DND-41 (cell line): ENCODE data around the gene FAM114A1.

Experiments used
- ATAC-seq: fragments of 200-7000 bp; cut with Tn5 transposase; 3 replicates; pipeline ENCODE4 v1.9.1; 2021; ENCODE audit warnings: low read depth; ENCODE audit not compliant: insufficient read depth
- DNase-seq: peaks from one replicate; pipeline ENCODE4 v3.0.0-alpha.2; 2020
- H2AFZ ChIP-seq: 2 replicates; pipeline ENCODE4 v1.6.0; 2012; ENCODE audit warnings: low read depth, low read length
- H3K27ac ChIP-seq: 2 replicates; pipeline ENCODE4 v1.5.1; 2012; ENCODE audit warnings: low read length, inconsistent platforms
- H3K27me3 ChIP-seq: fragments of 200-600 bp; sonication (generic); 2 replicates; pipeline ENCODE4 v1.6.0; 2012; ENCODE audit warnings: low read length, mild to moderate bottlenecking, inconsistent platforms; ENCODE audit not compliant: insufficient read depth, poor library complexity
- H3K36me3 ChIP-seq: 2 replicates; pipeline ENCODE4 v1.5.1; 2012; ENCODE audit warnings: low read length, inconsistent platforms; ENCODE audit not compliant: insufficient read depth
- H3K4me1 ChIP-seq: 2 replicates; pipeline ENCODE4 v1.5.1; 2012; ENCODE audit warnings: mild to moderate bottlenecking, low read length; ENCODE audit not compliant: insufficient read depth
- H3K4me2 ChIP-seq: 2 replicates; pipeline ENCODE4 v1.6.0; 2012; ENCODE audit warnings: mild to moderate bottlenecking, moderate library complexity, low read length, inconsistent platforms; ENCODE audit not compliant: insufficient read depth
- H3K4me3 ChIP-seq, 2 experiments: fragments of 200-600 bp in 1 of 2; shearing (Covaris generic) in 1 of 2; 2 replicates each; pipeline ENCODE4 v1.5.1; 2012 to 2016; ENCODE audit warnings: inconsistent platforms in 2 of 2, low read length in 2 of 2, mild to moderate bottlenecking in 2 of 2, low read depth in 1 of 2, moderate library complexity in 1 of 2
- H3K79me2 ChIP-seq: 2 replicates; pipeline ENCODE4 v1.6.0; 2012; ENCODE audit warnings: low read length, inconsistent platforms; ENCODE audit not compliant: insufficient read depth
- H3K9ac ChIP-seq: 2 replicates; pipeline ENCODE4 v1.6.0; 2012; ENCODE audit warnings: low read depth, mild to moderate bottlenecking, inconsistent platforms, low read length, moderate library complexity
- H3K9me3 ChIP-seq: 2 replicates; pipeline ENCODE4 v1.5.1; 2012; ENCODE audit warnings: low read length, moderate library complexity, mild to moderate bottlenecking, inconsistent platforms; ENCODE audit not compliant: insufficient read depth, severe bottlenecking
- H4K20me1 ChIP-seq: 2 replicates; pipeline ENCODE4 v1.6.0; 2012; ENCODE audit warnings: low read length; ENCODE audit not compliant: insufficient read depth
- EZH2 ChIP-seq: IDR thresholded peaks from 3 replicates; pipeline ENCODE4 v1.6.1; 2012; ENCODE audit warnings: borderline replicate concordance, low read depth, mild to moderate bottlenecking, moderate library complexity, low read length, inconsistent platforms; ENCODE audit not compliant: severe bottlenecking
- TF ChIP-seq, protein P1 (sequence below): IDR thresholded peaks from 2 replicates; pipeline ENCODE4 v1.5.1; 2012; ENCODE audit warnings: borderline replicate concordance, low read length, moderate library complexity, mild to moderate bottlenecking; ENCODE audit not compliant: poor library complexity, severe bottlenecking; ENCODE audit errors: extremely low read depth

Gene FAM114A1

DNA sequence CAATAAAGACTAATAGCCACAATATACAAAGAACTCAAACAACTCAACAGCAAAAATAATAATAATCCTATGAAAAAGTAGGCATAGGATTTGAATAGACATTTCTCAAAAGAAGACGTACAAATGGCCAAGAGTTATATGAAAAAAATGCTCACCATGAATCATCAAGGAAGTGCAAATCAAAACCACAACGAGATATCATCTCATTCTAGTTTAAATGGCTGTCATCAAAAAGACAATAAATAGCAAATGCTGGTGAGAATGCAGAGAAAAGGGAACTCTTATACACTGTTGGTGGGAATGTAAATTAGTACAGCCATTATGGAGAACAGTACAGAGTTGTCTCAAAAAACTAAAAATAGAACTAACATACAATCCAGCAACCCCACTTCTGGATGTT, 29.8 kb upstream of the FAM114A1 start:
- no peaks in the 10 kb centered on the region for H3K4me1 ChIP-seq
- H4K20me1 ChIP-seq: no peaks in the 10 kb centered on the region
- DNase-seq: no peak
- no peak for TF ChIP-seq EZH2
- TF ChIP-seq, protein P1, sequence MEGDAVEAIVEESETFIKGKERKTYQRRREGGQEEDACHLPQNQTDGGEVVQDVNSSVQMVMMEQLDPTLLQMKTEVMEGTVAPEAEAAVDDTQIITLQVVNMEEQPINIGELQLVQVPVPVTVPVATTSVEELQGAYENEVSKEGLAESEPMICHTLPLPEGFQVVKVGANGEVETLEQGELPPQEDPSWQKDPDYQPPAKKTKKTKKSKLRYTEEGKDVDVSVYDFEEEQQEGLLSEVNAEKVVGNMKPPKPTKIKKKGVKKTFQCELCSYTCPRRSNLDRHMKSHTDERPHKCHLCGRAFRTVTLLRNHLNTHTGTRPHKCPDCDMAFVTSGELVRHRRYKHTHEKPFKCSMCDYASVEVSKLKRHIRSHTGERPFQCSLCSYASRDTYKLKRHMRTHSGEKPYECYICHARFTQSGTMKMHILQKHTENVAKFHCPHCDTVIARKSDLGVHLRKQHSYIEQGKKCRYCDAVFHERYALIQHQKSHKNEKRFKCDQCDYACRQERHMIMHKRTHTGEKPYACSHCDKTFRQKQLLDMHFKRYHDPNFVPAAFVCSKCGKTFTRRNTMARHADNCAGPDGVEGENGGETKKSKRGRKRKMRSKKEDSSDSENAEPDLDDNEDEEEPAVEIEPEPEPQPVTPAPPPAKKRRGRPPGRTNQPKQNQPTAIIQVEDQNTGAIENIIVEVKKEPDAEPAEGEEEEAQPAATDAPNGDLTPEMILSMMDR: no peak
- H3K9ac ChIP-seq: no peak overlapping the region
- H3K4me2 ChIP-seq: no peak overlapping the region
- no peak overlapping the region for H3K27ac ChIP-seq
- no peaks in the 10 kb centered on the region for H3K27me3 ChIP-seq
- no peak overlapping the region for H2AFZ ChIP-seq
- no peaks in the 10 kb centered on the region for H3K9me3 ChIP-seq
- H3K4me3 ChIP-seq: no peak overlapping the region
- no peaks in the 10 kb centered on the region for H3K36me3 ChIP-seq
- no peak for ATAC-seq
- no peaks in the 10 kb centered on the region for H3K79me2 ChIP-seq

DNA sequence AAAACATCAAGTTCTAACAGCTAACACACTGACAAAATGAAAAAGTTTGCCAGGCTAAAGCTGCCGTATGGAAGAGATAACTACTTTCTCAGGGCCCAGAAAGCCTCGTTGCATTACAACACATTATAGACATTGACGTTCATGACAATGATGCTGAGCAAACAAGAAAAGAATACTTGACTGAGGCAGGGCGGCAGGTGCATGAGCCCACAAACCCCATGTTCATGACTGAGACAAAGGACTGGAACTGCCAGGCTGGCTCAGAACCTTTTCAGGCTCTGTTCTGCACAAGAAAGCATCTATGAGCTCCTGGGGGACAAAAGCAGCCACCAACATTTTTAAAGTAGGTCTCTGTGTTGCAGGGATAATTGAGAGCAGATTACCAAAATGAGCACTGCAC, 24.6 kb upstream of the FAM114A1 start:
- TF ChIP-seq EZH2: no peak
- TF ChIP-seq, protein P1: no peak
- no peak overlapping the region for H3K27ac ChIP-seq
- H2AFZ ChIP-seq: no peak overlapping the region
- ATAC-seq: no peak
- H3K36me3 ChIP-seq: no peaks in the 10 kb centered on the region
- H3K4me1 ChIP-seq: no peaks in the 10 kb centered on the region
- DNase-seq: no peak
- no peaks in the 10 kb centered on the region for H3K9me3 ChIP-seq
- no peak overlapping the region for H3K4me2 ChIP-seq
- H3K4me3 ChIP-seq: no peak overlapping the region
- no peaks in the 10 kb centered on the region for H4K20me1 ChIP-seq
- H3K27me3 ChIP-seq: no peaks in the 10 kb centered on the region
- H3K9ac ChIP-seq: no peak overlapping the region
- no peaks in the 10 kb centered on the region for H3K79me2 ChIP-seq

DNA sequence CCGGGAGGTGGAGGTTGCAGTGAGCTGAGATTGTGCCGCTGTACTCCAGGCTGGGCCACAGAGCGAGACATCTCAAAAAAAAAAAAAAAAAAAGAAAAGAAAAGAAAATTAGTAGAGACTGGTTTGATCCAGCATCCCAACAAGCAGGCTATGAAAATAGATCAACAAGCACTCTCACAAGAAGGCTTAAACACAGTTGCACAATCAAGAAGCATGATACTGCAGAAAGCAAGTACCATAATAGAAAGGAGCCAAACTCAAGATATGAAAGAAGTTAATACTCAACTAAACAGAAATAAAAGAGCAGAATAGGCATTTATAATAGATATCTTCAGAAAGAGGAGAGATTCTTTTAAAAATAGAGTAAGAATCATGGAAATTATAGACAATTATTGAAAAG, 21.6 kb upstream of the FAM114A1 start:
- TF ChIP-seq, protein P1: no peak
- TF ChIP-seq EZH2: no peak
- Histone ChIP-seq H3K36me3 (no peaks in the 10 kb centered on the region), H3K9ac (no peak overlapping the region), H3K4me3 (no peak overlapping the region), H3K4me1 (no peaks in the 10 kb centered on the region), H3K4me2 (no peak overlapping the region), H3K79me2 (no peaks in the 10 kb centered on the region), H3K27me3 (no peaks in the 10 kb centered on the region), H2AFZ (no peak overlapping the region), H3K27ac (no peak overlapping the region), H3K9me3 (no peaks in the 10 kb centered on the region), H4K20me1 (no peaks in the 10 kb centered on the region)
- DNase-seq: no peak
- no peak for ATAC-seq

GRCh38 chr4:38855466-38855865, 12.1 kb upstream of the FAM114A1 start:
- no peak overlapping the region for H2AFZ ChIP-seq
- H3K27me3 ChIP-seq: no peaks in the 10 kb centered on the region
- no peak for TF ChIP-seq EZH2
- TF ChIP-seq, protein P1: no peak
- no peak overlapping the region for H3K4me3 ChIP-seq
- H3K4me1 ChIP-seq: peaks cover 29% of the 10 kb centered on the region
- H3K36me3 ChIP-seq: no peaks in the 10 kb centered on the region
- H3K9me3 ChIP-seq: no peaks in the 10 kb centered on the region
- no peaks in the 10 kb centered on the region for H3K79me2 ChIP-seq
- H3K9ac ChIP-seq: no peak overlapping the region
- DNase-seq (no peak), ATAC-seq (no peak)
- no peak overlapping the region for H3K4me2 ChIP-seq
- H4K20me1 ChIP-seq: no peaks in the 10 kb centered on the region
- H3K27ac ChIP-seq: no peak overlapping the region
